GM19468 (cell line): ENCODE results near the gene PASD1.
A peak's percentile ranks its signal among the peaks of the same experiment; 100 is the strongest.
"Not testable (repeated sequence)": the region's sequence is repeated elsewhere in the genome, so short reads cannot be mapped to it uniquely, and the experiment has no call there.

Experiments
- ATAC-seq: cut with Tn5 transposase; IDR thresholded peaks from one replicate; pipeline ENCODE4 v1.9.1; 2021; ENCODE audit warnings: mild to moderate bottlenecking, moderate library complexity, moderate number of reproducible peaks; ENCODE audit not compliant: unreplicated experiment; ENCODE audit errors: extremely low read depth

Gene PASD1, protein sequence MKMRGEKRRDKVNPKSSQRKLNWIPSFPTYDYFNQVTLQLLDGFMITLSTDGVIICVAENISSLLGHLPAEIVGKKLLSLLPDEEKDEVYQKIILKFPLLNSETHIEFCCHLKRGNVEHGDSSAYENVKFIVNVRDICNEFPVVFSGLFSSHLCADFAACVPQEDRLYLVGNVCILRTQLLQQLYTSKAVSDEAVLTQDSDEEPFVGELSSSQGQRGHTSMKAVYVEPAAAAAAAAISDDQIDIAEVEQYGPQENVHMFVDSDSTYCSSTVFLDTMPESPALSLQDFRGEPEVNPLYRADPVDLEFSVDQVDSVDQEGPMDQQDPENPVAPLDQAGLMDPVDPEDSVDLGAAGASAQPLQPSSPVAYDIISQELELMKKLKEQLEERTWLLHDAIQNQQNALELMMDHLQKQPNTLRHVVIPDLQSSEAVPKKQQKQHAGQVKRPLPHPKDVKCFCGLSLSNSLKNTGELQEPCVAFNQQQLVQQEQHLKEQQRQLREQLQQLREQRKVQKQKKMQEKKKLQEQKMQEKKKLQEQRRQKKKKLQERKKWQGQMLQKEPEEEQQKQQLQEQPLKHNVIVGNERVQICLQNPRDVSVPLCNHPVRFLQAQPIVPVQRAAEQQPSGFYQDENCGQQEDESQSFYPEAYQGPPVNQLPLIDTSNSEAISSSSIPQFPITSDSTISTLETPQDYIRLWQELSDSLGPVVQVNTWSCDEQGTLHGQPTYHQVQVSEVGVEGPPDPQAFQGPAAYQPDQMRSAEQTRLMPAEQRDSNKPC

GRCh38 chrX:151563449-151563848, at the start of gene PASD1:
TSS of gene PASD1 (plus strand) at chrX:151563675. CDS start at chrX:151601554, 37,879 bp downstream.
- ATAC-seq = no peak

DNA sequence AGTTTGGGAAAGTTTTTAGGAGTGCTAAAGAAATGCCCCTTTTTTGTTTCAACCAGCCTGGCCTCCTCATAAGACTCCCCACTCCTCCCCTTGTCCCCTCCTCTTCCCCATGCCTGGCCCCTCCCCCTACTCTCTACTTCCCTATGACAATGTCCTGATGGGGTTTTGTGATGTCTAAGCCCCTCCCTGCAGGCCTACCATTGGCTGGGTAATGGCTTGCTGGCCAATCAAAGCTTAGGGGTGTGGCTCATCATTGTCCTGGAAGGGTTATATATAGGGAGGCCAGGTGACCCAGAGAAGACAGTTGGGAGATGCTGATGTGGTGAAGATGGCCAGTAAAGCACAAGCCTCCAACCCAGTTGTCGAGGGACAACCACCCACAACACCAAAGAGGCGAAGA, 48.2 kb upstream of the PASD1 start:
- no peak for ATAC-seq

DNA sequence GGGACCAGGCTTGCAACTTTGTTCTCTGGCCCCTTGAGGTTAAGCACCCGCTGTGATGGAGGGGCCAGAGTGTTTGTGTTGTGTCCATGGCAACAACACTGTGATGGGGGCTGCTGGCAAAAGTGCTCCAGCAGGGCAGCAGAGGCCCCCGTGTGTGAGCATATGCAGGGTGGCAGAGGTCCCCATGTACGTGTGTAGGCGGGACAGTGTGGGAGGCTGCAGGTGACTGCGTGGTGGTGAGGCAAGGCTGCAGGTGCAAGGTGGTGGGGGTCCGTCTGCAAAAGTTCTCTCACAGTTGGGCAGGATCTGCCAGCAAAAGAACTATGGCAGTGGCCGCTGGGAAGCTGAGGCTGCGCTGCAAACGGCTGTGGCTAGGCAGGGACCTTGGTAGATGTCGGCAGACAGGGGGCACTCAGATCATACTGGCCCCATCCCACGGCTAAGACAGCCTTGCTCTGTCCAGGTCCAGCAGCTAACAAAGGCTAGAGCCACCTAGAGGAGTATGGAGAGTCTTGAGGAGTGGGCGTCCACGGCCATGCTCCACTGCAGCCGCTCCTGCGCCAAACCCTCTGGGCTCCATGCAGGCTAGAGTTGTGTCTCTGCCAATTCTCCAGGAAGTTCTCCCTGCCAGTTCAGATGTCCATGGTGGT, 46.8 kb upstream of the PASD1 start:
- no peak for ATAC-seq

GRCh38 chrX:151517421-151517820, 46.1 kb upstream of the PASD1 start:
- ATAC-seq = no peak

DNA sequence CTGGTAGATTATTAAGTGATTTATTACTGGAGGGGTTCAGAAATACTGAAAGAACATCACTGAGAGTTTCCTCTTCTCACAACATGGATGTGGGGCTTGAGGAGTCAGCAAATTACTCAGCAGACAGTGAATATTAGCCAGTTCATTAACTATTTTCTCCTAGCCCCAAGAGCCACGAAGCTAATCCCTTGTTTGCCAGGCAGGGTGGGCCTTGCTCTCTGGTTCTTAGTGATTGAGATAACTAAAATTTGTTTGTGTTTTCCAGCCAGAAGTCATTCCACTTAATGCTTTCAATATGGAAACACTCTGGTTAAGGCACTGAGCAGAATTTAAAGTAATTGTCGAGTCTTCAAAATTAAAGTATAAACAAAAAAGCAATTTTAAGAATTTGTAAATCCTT, 40.1 kb upstream of the PASD1 start:
- ATAC-seq = no peak

DNA sequence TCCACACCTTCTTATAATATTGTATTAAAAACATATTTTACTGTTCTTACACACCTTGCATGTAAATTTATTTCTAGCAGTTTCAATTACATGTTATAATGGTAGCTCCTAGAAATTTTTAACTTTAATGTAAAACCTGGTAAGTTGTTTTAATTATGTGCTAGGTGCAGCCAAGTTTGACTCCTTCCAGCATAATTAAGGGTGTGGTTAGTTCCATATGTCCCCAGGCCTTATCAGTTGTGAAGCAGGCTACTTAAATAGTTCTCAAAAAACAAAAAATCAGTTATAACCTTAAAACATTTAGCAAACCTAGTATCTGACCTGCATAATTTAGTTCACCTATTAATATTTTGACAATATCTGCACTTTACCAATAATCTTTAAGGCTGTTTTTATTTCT, 26.9 kb upstream of the PASD1 start:
- ATAC-seq = no peak

GRCh38 chrX:151537572-151537971, 25.9 kb upstream of the PASD1 start:
- no peak for ATAC-seq

GRCh38 chrX:151538190-151539122, 25.0 kb upstream of the PASD1 start:
- ATAC-seq = no peak

GRCh38 chrX:151543706-151544105, 19.8 kb upstream of the PASD1 start:
- peak; percentile 52 for ATAC-seq

DNA sequence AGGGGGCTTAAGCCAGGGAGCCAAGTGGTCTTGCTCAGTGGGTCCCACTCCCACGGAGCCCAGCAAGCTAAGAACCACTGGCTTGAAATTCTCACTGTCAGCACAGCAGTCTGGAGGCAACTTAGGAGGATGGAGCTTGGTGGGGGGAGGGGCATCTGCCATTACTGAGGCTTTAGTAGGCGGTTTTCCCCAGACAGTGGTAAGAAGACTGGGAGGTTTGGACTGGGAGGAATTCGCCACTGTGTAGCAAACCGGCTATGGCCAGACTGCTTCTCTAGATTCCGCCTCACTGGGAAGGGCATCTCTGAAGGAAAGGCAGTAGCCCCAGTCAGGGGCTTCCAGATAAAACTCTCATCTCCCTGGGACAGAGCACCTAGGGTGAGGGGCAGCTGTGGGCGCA, 17.2 kb upstream of the PASD1 start:
- ATAC-seq = not testable (repeated sequence)

- not testable (repeated sequence) for ATAC-seq
These were observed 12.3 kb upstream of the PASD1 start for GRCh38 chrX:151551176-151551575.

DNA sequence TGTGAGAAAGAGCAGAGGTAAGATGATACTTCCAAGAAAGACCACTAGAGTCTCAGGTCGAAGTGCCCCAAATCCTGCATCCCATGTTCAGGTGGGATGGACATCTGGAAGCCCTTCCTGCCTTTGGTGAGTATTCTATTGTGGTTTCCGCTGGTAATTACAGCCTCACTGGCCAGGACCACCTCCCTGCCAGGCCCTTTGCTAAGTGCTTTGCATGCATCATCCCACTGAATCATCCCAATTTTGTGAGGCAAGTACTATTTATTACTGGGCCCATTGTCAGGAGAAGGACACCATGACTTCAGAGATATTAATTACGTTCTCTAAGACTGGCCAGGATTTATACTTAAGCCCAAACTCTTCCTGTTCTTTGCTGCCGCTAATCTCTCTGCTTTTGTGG, 10.7 kb upstream of the PASD1 start:
- ATAC-seq = no peak

DNA sequence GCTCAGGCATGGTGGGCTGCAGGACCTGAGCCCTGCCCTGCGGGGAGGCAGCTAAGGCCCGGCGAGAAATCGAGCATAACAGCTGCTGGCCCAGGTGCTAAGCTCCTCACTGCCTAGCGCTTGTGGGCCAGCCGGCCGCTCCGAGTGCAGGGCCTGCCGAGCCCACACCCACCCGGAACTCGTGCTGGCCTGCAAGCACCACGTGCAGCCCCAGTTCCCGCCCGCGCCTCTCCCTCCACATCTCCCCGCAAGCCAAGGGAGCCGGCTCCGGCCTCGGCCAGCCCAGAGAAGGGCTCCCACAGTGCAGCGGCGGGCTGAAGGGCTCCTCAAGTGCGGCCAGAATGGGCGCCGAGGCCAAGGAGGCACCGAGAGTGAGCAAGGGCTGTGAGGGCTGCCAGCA, 8.2 kb upstream of the PASD1 start:
- not testable (repeated sequence) for ATAC-seq

DNA sequence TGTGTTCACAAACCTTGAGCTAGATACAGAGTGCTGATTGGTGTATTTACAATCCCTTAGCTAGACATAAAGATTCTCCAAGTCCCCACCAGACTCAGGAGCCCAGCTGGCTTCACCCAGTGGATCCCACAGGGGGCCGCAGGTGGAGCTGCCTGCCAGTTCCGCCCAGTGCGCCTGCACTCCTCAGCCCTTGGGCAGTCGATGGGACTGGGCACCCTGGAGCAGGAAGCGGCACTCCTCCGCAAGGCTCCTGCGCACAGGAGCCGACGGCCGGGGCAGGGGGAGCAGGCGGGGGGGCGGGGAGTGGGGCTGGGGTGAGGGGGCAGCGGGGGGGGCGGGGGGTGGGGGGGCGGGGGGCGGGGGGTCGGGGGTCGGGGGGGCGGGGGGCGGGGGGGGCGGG, 990 bp upstream of the PASD1 start:
- ATAC-seq = not testable (repeated sequence)

- ATAC-seq = not testable (repeated sequence)
These were observed 472 bp upstream of the PASD1 start for GRCh38 chrX:151563003-151563402.

DNA sequence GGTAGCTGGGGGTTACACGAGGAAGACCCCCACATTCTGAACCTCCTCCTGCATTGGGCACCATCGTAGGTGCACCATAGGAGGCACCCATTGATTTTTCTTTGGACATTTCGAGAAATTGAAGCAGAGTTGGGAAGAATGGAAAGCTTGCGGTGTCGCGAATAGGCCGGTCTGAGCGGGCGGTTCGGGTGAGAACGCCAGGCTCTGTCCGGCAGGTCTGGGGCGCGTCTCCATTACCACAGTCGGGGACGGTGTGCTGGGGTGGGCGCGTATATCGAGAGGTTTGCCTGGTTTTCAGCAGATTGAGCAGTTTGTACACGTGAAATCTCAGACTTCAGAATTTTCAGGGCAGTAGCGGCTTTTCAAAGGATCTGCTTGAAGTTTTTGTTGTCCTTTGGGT, 560 bp downstream of the PASD1 start:
- ATAC-seq = no peak

DNA sequence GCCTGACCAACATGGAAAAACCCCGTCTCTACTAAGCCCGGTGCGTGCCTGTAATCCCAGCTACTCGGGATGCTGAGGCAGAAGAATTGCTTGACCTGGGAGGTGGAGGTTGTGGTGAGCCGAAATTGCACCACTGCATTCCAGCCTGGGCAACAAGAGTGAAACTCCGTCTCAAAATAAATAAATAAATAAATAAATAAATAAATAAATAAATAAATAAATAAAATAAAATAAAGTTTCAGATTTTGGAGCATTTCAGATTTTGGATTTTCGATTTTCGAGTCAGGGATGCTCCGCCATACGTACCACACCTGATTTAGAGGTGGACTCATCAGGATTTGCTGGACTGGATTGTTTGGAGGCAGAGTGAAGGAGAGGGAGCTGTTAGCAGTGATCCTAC, 3.4 kb downstream of the PASD1 start:
- not testable (repeated sequence) for ATAC-seq

GRCh38 chrX:151570561-151570960, 7.1 kb downstream of the PASD1 start:
- no peak for ATAC-seq

DNA sequence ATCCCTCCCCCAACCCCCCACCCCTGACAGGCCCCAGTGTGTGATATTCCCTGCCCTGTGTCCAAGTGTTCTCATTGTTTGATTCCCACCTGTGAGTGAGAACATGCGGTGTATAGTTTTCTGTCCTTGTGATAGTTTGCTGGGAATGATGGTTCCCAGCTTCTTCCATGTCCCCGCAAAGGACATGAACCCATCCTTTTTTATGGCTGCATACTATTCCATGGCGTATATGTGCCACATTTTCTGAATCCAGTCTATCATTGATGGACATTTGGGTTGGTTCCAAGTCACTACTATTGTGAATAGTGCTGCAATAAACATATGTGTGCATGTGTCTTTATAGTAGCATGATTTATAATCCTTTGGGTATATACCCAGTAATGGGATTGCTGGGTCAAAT, 29.9 kb downstream of the PASD1 start:
- ATAC-seq = not testable (repeated sequence)

DNA sequence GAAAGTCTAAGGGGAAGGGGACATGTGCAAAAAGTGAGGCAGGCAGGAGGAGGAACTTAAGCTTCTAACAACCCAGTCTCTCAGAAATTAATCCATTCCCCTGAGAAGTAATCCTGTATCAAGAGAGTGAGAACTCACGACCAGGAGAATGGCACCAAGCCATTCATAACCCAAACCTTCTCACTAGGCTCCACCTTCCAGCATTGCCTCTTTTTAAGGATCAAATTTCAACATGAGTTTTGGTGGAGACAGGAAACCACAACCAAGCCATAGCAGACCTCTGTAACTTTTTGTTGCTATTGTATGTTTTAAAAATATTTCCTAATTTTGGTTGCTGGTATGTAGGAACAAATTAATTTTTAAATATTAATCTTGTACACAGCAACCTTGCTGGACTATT, 32.8 kb downstream of the PASD1 start:
- ATAC-seq = no peak
